Measurements from ENCODE around the gene GABPA.

- TF ChIP-seq, protein P1, sequence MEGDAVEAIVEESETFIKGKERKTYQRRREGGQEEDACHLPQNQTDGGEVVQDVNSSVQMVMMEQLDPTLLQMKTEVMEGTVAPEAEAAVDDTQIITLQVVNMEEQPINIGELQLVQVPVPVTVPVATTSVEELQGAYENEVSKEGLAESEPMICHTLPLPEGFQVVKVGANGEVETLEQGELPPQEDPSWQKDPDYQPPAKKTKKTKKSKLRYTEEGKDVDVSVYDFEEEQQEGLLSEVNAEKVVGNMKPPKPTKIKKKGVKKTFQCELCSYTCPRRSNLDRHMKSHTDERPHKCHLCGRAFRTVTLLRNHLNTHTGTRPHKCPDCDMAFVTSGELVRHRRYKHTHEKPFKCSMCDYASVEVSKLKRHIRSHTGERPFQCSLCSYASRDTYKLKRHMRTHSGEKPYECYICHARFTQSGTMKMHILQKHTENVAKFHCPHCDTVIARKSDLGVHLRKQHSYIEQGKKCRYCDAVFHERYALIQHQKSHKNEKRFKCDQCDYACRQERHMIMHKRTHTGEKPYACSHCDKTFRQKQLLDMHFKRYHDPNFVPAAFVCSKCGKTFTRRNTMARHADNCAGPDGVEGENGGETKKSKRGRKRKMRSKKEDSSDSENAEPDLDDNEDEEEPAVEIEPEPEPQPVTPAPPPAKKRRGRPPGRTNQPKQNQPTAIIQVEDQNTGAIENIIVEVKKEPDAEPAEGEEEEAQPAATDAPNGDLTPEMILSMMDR (IDR thresholded peaks at IDR 0.05): no peak
- no peak for TF ChIP-seq ZFX (IDR thresholded peaks at IDR 0.05; ENCODE audit: borderline replicate concordance)
Measured at GRCh38 chr21:25791319-25791718, 56.5 kb downstream of the GABPA start.

All from 22Rv1 (cell line).